Mucosa of rectum (tissue), 2 donors: Measurements from ENCODE around the gene ERI3.
A peak's percentile ranks its signal among the peaks of the same experiment; 100 is the strongest.
"Not testable (repeated sequence)": the region's sequence is repeated elsewhere in the genome, so short reads cannot be mapped to it uniquely, and the experiment has no call there.

ENCODE experiments used
- H3K27ac ChIP-seq, 2 donors: one replicate each; pipeline ENCODE4 v1.7.0; 2013; ENCODE audit warnings: inconsistent platforms in 2 of 2, low read depth in 2 of 2, low read length in 2 of 2
- H3K27me3 ChIP-seq, 2 donors: one replicate each; pipeline ENCODE4 v1.7.0; 2013; ENCODE audit warnings: low read length in 2 of 2; ENCODE audit not compliant: control insufficient read depth in 2 of 2, insufficient read depth in 2 of 2
- H3K36me3 ChIP-seq, 2 donors: one replicate each; pipeline ENCODE4 v1.7.0; 2013; ENCODE audit warnings: low read length in 2 of 2; ENCODE audit not compliant: control insufficient read depth in 2 of 2, insufficient read depth in 2 of 2
- H3K4me1 ChIP-seq, 2 donors: one replicate each; pipeline ENCODE4 v1.7.0; 2013; ENCODE audit warnings: low read length in 2 of 2, mild to moderate bottlenecking in 1 of 2; ENCODE audit not compliant: control insufficient read depth in 2 of 2, insufficient read depth in 2 of 2
- H3K4me3 ChIP-seq, 2 donors: one replicate each; pipeline ENCODE4 v1.7.0; 2013; ENCODE audit warnings: low read length in 2 of 2
- H3K9ac ChIP-seq, 2 donors: one replicate each; pipeline ENCODE4 v1.7.0; 2013; ENCODE audit warnings: low read length in 2 of 2, low read depth in 1 of 2, mild to moderate bottlenecking in 1 of 2
- H3K9me3 ChIP-seq, 2 donors: one replicate each; pipeline ENCODE4 v1.7.0; 2013; ENCODE audit warnings: low read length in 2 of 2; ENCODE audit not compliant: control insufficient read depth in 2 of 2
- donor health status: healthy.
- donor health status: Normal muscosa, but diverticular disease.

The ERI3 gene

DNA sequence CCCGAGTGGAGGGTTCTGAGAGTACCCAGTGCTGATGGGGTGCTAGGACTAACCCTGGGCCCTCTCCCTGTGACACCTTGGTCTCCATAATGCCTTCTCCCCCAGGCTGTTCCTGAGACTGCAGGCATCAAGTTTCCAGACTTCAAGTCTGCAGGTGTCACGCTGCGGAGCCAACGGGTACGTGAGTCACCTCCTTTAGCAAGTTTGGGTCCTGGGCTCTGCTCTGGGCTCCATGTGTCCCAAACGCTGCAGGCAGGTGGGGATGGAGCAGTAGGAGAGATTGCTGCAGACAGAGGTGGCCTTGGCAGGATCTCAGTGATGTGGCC, 135.8 kb downstream of the ERI3 start:
- H3K36me3 ChIP-seq: peaks cover 48 to 59% of the 10 kb centered on the region in 2 donors

DNA sequence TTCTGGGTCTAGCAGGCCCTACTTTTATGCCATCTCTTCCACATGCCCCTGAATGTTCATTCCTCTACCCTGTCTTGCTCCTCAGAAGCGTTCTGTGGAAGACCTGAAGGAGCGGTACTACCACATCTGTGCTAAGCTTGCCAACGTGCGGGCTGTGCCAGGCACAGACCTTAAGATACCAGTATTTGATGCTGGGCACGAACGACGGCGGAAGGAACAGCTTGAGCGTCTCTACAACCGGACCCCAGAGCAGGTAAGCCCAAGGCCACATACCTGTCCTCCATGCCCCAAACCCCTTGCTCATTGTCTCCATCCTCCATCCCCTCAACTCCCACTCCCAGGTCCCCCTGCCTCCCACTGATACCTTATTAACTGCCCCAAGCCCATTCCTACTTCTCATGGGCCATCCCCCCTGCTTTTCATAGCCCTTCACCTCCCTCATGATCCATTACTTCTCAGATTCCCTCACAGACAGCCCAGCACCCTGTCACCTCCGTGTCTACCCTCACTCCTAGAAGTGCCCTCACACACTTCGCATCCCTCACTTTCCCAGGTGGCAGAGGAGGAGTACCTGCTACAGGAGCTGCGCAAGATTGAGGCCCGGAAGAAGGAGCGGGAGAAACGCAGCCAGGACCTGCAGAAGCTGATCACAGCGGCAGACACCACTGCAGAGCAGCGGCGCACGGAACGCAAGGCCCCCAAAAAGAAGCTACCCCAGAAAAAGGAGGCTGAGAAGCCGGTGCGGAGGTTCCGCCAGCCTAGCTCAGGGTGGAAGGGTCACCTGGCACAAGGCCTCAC, 136.4 kb downstream of the ERI3 start:
- H3K27ac ChIP-seq: no peak overlapping the region
- H3K9ac ChIP-seq: no peak overlapping the region
- H3K4me3 ChIP-seq: no peak overlapping the region
- peaks cover 9 to 15% of the 10 kb centered on the region in 2 donors for H3K4me1 ChIP-seq
- no peaks in the 10 kb centered on the region for H3K9me3 ChIP-seq
- no peaks in the 10 kb centered on the region for H3K27me3 ChIP-seq
- H3K36me3 ChIP-seq: peaks cover 48 to 59% of the 10 kb centered on the region in 2 donors

More for the DNA sequence above, 135.8 kb downstream of the ERI3 start:
- Histone ChIP-seq H3K4me3 (no peak overlapping the region), H3K9me3 (no peaks in the 10 kb centered on the region), H3K27me3 (no peaks in the 10 kb centered on the region), H3K27ac (no peak overlapping the region), H3K9ac (no peak overlapping the region), H3K4me1 (peaks cover 9 to 10% of the 10 kb centered on the region in 2 donors)

DNA sequence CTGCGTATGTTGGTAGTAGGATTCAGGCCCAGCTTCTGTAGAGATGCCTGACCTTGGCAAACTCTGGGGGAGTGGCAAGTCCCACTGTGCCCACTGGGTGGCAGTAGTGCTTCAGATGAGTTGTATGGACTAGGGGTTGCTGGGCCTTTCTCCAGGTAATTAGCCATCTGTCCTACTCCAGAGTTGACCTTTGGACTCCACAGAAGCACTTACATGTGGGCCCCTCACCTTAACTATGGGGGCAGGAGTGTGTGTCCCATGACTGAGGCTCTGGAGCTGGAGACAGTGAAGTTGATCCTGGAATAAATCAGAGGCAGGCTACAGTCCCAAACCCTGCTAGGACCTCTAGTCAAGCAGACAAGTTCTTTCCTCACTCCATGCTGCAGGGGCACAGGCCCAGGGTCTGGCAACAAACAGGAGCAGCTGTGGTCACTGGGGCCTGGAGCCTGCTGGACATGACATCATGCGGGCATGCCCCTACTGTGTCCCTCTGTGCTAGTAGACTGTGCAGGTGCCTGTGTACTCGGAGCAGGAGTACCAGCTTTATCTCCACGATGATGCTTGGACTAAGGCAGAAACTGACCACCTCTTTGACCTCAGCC, 137.1 kb downstream of the ERI3 start:
- Histone ChIP-seq H3K36me3 (peaks cover 48 to 59% of the 10 kb centered on the region in 2 donors), H3K9ac (no peak overlapping the region), H3K27me3 (no peaks in the 10 kb centered on the region), H3K27ac (no peak overlapping the region), H3K9me3 (no peaks in the 10 kb centered on the region), H3K4me1 (peaks cover 9 to 18% of the 10 kb centered on the region in 2 donors), H3K4me3 (no peak overlapping the region)

DNA sequence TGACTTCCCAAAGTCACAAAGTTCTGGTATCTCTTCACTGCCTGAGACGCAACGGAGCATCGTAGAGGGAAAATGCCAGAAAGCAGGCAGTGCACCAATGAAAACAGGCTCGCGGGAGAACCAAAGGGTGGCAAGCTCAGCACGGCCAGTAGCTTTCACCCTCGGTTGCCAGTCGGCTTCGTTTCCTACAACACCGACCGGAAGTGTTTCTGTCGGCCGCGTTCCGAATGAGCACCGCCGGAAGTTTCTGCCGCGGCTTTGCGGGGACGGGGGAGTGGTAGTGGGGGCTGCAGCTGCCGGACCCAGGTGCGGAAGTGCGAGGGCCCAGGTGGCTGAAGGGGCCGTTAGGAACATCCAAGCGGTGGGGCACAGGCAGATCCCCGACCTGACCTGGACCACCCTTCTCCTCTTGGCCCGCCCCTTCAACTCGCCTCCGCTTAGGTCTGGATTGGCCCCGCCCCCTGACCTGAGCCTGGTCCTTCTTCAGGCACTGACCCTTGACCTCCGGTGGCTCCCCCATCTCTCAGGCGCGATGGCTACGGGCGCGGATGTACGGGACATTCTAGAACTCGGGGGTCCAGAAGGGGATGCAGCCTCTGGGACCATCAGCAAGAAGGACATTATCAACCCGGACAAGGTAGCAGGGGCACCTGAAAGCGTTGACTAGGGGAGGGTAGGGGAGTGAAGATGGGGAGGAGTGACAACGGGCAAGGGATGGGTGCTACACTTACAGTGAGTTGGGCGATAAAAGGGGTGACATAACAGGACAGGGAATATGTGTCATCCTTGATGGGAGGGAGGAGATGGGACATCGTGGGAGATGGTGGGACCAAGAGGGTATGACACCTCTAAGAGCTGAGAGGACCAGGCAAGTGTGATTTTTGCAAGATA, 141.6 kb downstream of the ERI3 start, which contains the start of gene DMAP1:
Gene DMAP1 (plus strand): TSS at position 250 of the 891 bp plus-strand sequence. CDS start 283 bp downstream, at position 533.
- H3K27ac ChIP-seq: peak within 1 kb of the TSS; percentile 57 to 69
- peak within 1 kb of the TSS; percentile 82 to 85 for H3K9ac ChIP-seq
- H3K9me3 ChIP-seq: no peaks in the 10 kb centered on the region
- no peaks in the 10 kb centered on the region for H3K27me3 ChIP-seq
- peaks cover 9 to 24% of the 10 kb centered on the region in 2 donors for H3K4me1 ChIP-seq
- peak within 1 kb of the TSS; percentile 93 to 96 for H3K4me3 ChIP-seq
- H3K36me3 ChIP-seq: peaks cover 19 to 25% of the 10 kb centered on the region in 2 donors

DNA sequence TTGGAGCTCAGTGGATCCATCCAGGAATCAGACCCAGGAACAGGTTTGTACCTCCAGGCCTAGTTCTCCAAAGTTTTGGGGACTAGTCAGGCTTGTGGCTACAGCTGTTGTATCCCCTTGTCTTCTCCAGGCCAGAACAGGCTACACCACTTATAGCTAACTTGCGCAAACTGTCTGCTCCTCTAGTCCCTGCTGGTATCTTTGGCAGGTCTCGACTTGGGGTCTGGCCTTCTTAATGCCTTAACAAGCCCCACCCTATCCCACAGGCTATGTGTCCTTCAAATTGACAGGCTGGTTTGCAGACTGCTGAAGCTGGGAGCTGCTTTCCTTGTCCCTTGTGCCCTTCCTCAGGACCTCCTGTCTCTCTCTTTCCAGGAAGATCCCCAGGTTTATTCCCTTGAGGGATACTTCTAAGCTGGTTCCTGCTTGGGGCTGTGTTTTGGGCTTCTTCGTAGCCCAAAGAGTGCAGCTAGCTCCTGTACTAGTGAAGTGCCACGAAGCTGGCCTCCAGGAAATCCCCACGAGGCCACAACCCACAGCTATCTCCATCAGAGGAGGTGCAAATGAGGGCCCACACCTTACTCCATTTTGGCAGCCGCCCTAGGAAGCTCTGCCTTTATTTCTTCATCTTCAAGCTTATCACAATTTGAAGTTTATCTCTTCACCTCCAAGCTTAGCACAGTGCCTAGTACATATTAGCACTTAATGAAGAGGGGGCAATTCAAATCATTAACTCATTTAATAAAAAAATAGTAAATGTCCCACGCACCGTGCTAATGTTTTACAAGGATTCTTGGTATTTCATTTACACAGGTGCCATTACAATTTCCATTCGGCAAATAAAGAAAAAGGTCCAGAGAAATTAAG, 142.5 kb downstream of the ERI3 start:
- Histone ChIP-seq H3K4me1 (peaks cover 2 to 16% of the 10 kb centered on the region in 2 donors), H3K36me3 (peaks cover 14 to 19% of the 10 kb centered on the region in 2 donors), H3K4me3 (peak overlapping the region; percentile 93 to 96), H3K9me3 (no peaks in the 10 kb centered on the region), H3K27ac (peak overlapping the region in 1 of 2 donors; percentile 69), H3K9ac (peak overlapping the region; percentile 82 to 85), H3K27me3 (no peaks in the 10 kb centered on the region)

DNA sequence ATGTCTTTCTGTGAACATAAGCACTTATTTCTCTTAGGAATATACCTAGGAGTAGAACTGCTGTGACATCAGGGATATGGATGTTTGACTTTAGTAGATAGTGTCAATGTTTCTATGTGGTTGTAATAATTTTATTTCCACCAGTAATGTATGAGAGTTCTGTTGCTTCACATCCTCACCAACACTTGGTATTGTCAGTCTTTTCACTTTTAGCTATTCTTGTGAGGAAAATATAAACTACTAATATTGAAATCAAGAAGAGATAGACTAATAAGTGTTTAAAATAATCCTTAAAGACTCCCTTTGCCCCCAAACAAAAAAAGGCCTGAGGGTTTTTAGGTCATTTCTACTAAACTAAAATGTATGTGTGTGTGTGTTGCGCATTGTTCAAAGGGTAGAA, 144.5 kb downstream of the ERI3 start:
- Histone ChIP-seq H3K4me1 (peaks cover 2 to 14% of the 10 kb centered on the region in 2 donors), H3K4me3 (no peak overlapping the region), H3K36me3 (peaks cover 9 to 10% of the 10 kb centered on the region in 2 donors), H3K9me3 (no peaks in the 10 kb centered on the region), H3K9ac (no peak overlapping the region), H3K27ac (no peak overlapping the region), H3K27me3 (peaks cover 0 to 4% of the 10 kb centered on the region in 2 donors)

DNA sequence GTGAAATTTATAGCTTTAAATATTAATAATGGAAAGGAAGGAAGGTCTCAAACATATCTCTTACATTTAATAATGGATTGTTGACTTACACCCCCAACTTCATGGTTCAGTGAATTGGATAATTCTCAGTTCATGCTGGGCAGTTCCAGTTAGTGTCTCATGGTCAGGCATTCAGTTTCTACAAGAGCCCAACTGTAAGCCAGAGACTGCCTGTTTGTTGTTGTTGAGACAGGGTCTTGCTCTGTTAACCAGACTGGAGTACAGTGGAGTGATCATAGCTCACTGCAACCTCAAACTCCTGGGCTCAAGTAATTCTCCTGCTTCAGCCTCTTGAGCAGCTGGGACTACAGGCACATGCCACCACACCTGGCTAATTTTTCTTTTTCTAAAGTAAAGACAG, 146.8 kb downstream of the ERI3 start:
- Histone ChIP-seq H3K27me3 (peaks cover 0 to 4% of the 10 kb centered on the region in 2 donors), H3K4me3 (no peak overlapping the region), H3K9ac (no peak overlapping the region), H3K36me3 (no peaks in the 10 kb centered on the region), H3K4me1 (peaks cover 0 to 6% of the 10 kb centered on the region in 2 donors), H3K27ac (no peak overlapping the region), H3K9me3 (no peaks in the 10 kb centered on the region)

DNA sequence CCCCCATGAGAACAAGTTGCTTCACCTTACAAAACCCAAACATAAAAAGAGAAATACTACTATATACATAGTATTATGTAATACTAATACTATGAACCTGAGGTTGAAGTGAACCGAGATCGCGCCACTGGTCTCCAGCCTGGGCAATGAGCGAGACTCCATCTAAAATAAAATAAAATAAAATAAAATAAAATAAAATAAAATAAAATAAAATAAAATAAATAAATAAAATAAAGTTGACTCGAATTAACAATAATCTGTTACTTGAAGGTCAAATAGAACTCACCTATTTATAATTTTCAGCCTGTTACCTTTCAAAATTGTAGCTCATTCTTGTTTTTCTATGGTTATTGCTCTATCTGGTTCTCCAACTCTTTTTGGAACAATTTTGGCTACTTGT, 148.5 kb downstream of the ERI3 start:
- not testable (repeated sequence) for H3K9me3 ChIP-seq, H3K4me3 ChIP-seq, H3K4me1 ChIP-seq, H3K9ac ChIP-seq, H3K36me3 ChIP-seq, H3K27me3 ChIP-seq, H3K27ac ChIP-seq

DNA sequence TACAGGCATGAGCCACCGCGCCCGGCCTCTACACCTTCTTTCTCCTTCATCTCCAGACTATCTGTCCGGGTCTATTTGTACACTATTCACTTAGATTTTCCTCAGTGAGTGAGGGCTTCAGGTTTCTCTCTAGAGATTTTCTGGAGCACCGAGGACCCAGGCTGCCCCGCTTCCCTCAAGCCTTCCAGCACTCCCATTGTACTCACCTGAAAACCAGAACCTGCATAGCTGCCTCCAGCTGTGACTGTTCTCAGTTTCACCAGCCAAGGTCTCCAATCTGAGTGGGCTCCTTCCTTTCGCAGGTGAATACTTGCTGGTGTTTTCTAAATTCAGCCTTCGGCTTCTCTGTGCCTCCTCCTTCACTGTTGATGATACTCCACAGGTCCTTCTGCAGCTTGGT, 154.7 kb downstream of the ERI3 start:
- H3K27ac ChIP-seq: no peak overlapping the region
- H3K4me3 ChIP-seq: no peak overlapping the region

More for the DNA sequence above, 154.7 kb downstream of the ERI3 start:
- Histone ChIP-seq H3K4me1 (no peaks in the 10 kb centered on the region), H3K27me3 (no peaks in the 10 kb centered on the region), H3K9me3 (no peaks in the 10 kb centered on the region), H3K9ac (no peak overlapping the region), H3K36me3 (no peaks in the 10 kb centered on the region)
